Measurements from ENCODE around the gene PPIL1. TPM values are rescaled to one million over a fixed set of nuclear protein-coding genes. Genes with fewer than 3 reads are reported as not detected.

Gene PPIL1
- polyA plus RNA-seq, 2 of the 4 experiments (the other 2 are of a cell fraction): 42.6 to 60.0 TPM

GRCh38 chr6:36815962-36816735 lies 58.5 kb downstream of the PPIL1 start (continued):
- TF ChIP-seq ELK1 (IDR thresholded peaks at IDR 0.05; ENCODE audit: low read depth, low read length): no peak
- TF ChIP-seq JUN (IDR thresholded peaks at IDR 0.05): no peak
- TF ChIP-seq RCOR1 (IDR thresholded peaks at IDR 0.05; ENCODE audit: low read depth, low read length): no peak
- TF ChIP-seq CBX8 (IDR thresholded peaks at IDR 0.05): no peak
- TF ChIP-seq CTCF (IDR thresholded peaks at IDR 0.05): no peak
- no peak for TF ChIP-seq FOXS1 (CRISPR knock-in tag; IDR thresholded peaks at IDR 0.05)
- TF ChIP-seq FOSL2 (IDR thresholded peaks at IDR 0.05): no peak
- no peak for TF ChIP-seq FOSL2 (CRISPR knock-in tag; IDR thresholded peaks at IDR 0.05)

GRCh38 chr6:36814249-36814648 lies 60.4 kb downstream of the PPIL1 start:
- FAIRE-seq (no peak), ATAC-seq (no peak), DNase-seq (ENCODE audit: low read depth in 1 of 2, low spot score in 1 of 2) (no peak)
- 71% methylated on average over 7 of the region's 7 CpGs for WGBS (ENCODE audit: missing lambda C conversion rate)
- ChIA-PET CTCF (interaction anchor here (1.1 kb wide), 1 partner anchor 31 kb away, joined by 3 read pairs; no protein-coding TSS in a partner anchor), POLR2A (no interaction called here)
- no peak overlapping the region for H3K27ac ChIP-seq
- no peak overlapping the region for H3K4me2 ChIP-seq
- no peak overlapping the region for H3K4me3 ChIP-seq
- H3K9me3 ChIP-seq: no peaks in the 10 kb centered on the region
- TF ChIP-seq POLR2A (IDR thresholded peaks at IDR 0.05; ENCODE audit: low read length) (no peak), RCOR1 (IDR thresholded peaks at IDR 0.05; ENCODE audit: low read depth, low read length) (no peak), HMGXB4 (CRISPR knock-in tag; IDR thresholded peaks at IDR 0.05; ENCODE audit: borderline replicate concordance) (no peak), CBX2 (IDR thresholded peaks at IDR 0.05; ENCODE audit: borderline replicate concordance, low read depth) (no peak), FOSL2 (IDR thresholded peaks at IDR 0.05) (no peak), FOSL2 (CRISPR knock-in tag; IDR thresholded peaks at IDR 0.05) (no peak), HDAC2 (IDR thresholded peaks at IDR 0.05) (no peak), JUN (IDR thresholded peaks at IDR 0.05) (no peak), POLR2AphosphoS2 (conservative IDR thresholded peaks at IDR 0.05; ENCODE audit: low read length) (no peak), CHD4 (IDR thresholded peaks at IDR 0.05; ENCODE audit: borderline replicate concordance) (no peak), ZSCAN20 (CRISPR knock-in tag; IDR thresholded peaks at IDR 0.05) (no peak), RNF2 (IDR thresholded peaks at IDR 0.05; ENCODE audit: borderline replicate concordance, low read depth) (no peak), ZFP36 (IDR thresholded peaks at IDR 0.05; ENCODE audit: borderline replicate concordance, partially characterized antibody) (no peak)
- no peaks in the 10 kb centered on the region for H3K4me1 ChIP-seq

- CTCF ChIA-PET: interaction anchor here (1.1 to 3.2 kb wide), 2 partner anchors 30 to 54 kb away, joined by 3 to 11 read pairs; no protein-coding TSS in a partner anchor
- Histone ChIP-seq H3K9me3 (no peaks in the 10 kb centered on the region), H3K4me2 (no peak overlapping the region), H3K27ac (no peak overlapping the region), H3K4me3 (no peak overlapping the region), H3K4me1 (no peaks in the 10 kb centered on the region)
- POLR2A ChIA-PET: no interaction called here
- WGBS (ENCODE audit: missing lambda C conversion rate): 64% methylated on average over 3 of the region's 3 CpGs
- DNase-seq (ENCODE audit: low read depth in 1 of 2, low spot score in 1 of 2): no peak
- ATAC-seq: no peak
- no peak for FAIRE-seq
- TF ChIP-seq MYC (IDR thresholded peaks at IDR 0.05; ENCODE audit: borderline replicate concordance, low read length) (no peak), MAFK (IDR thresholded peaks at IDR 0.05; ENCODE audit: partially characterized antibody) (no peak), ZC3H11A (IDR thresholded peaks at IDR 0.05) (no peak), PHF8 (IDR thresholded peaks at IDR 0.05; ENCODE audit: borderline replicate concordance, low read depth) (no peak), SREBF2 (IDR thresholded peaks at IDR 0.05) (no peak), HOXA7 (CRISPR knock-in tag; IDR thresholded peaks at IDR 0.05) (no peak), CBX2 (IDR thresholded peaks at IDR 0.05; ENCODE audit: borderline replicate concordance, low read depth) (no peak), EHMT2 (IDR thresholded peaks at IDR 0.05; ENCODE audit: low read depth) (no peak), CTCF (IDR thresholded peaks at IDR 0.05) (no peak), RAD21 (conservative IDR thresholded peaks at IDR 0.05 in 1 of 2, IDR thresholded peaks at IDR 0.05 in 1 of 2) (no peak), E2F6 (IDR thresholded peaks at IDR 0.05; ENCODE audit: borderline replicate concordance, low read depth) (no peak), POLR2A (IDR thresholded peaks at IDR 0.05; ENCODE audit: low read length) (no peak), MAZ (IDR thresholded peaks at IDR 0.05; ENCODE audit: borderline replicate concordance, low read depth, low read length) (no peak)
Measured at GRCh38 chr6:36813526-36813925, 61.1 kb downstream of the PPIL1 start.

Data from A549 (cell line).